NB4 (cell line): ENCODE measurements around the gene IPP.

ENCODE experiments used
- MAX ChIP-seq: IDR thresholded peaks from 2 replicates; pipeline ENCODE4 v1.6.1; 2011; ENCODE audit warnings: low read depth, low read length
- POLR2A ChIP-seq: IDR thresholded peaks from 2 replicates; pipeline ENCODE4 v1.6.1; 2011; ENCODE audit warnings: mild to moderate bottlenecking; ENCODE audit not compliant: insufficient read length; ENCODE audit errors: extremely low read depth

- TF ChIP-seq MAX (no peak), POLR2A (no peak)
Observed at GRCh38 chr1:45658171-45658570, 92.3 kb downstream of the IPP start.
